Osteocyte (in vitro differentiated cells): ENCODE data around the gene WAC. TPM values are rescaled to one million over a fixed set of nuclear protein-coding genes. Genes with fewer than 3 reads are reported as not detected.

ENCODE experiments used
- DNase-seq: peaks from one replicate; pipeline ENCODE4 v3.0.0; 2021; ENCODE audit warnings: mixed read lengths; ENCODE audit not compliant: unreplicated experiment; ENCODE audit errors: extremely low spot score
- H3K27ac Mint-ChIP-seq: one replicate; pipeline ENCODE4 v1.8.0; 2021; ENCODE audit warnings: mild to moderate bottlenecking, mixed read lengths; ENCODE audit not compliant: unreplicated experiment
- H3K27me3 Mint-ChIP-seq: one replicate; pipeline ENCODE4 v1.8.0; 2021; ENCODE audit warnings: mixed read lengths; ENCODE audit not compliant: unreplicated experiment
- H3K36me3 Mint-ChIP-seq: one replicate; pipeline ENCODE4 v1.8.0; 2021; ENCODE audit warnings: mixed read lengths; ENCODE audit not compliant: unreplicated experiment
- H3K4me1 Mint-ChIP-seq: one replicate; pipeline ENCODE4 v1.8.0; 2021; ENCODE audit warnings: mixed read lengths; ENCODE audit not compliant: unreplicated experiment
- H3K4me3 Mint-ChIP-seq: one replicate; pipeline ENCODE4 v1.8.0; 2021; ENCODE audit warnings: mild to moderate bottlenecking, moderate library complexity, mixed read lengths; ENCODE audit not compliant: unreplicated experiment
- H3K9me3 Mint-ChIP-seq: one replicate; pipeline ENCODE4 v1.8.0; 2021; ENCODE audit warnings: mixed read lengths; ENCODE audit not compliant: unreplicated experiment
- total RNA-seq: library from RNA; stranded (reverse); gene quantifications from 2 replicates; pipeline ENCODE4 v1.2.1, GENCODE V29; 2021
- TF ChIP-seq, protein P1 (sequence below): fragments of 200-600 bp; sonication (generic); IDR thresholded peaks from 2 replicates; pipeline ENCODE4 v1.5.0; 2021; ENCODE audit warnings: antibody characterized with exemption, mild to moderate bottlenecking, moderate library complexity

Gene WAC
- total RNA-seq, 1 donor from 2014 or later, result 110 TPM

DNA sequence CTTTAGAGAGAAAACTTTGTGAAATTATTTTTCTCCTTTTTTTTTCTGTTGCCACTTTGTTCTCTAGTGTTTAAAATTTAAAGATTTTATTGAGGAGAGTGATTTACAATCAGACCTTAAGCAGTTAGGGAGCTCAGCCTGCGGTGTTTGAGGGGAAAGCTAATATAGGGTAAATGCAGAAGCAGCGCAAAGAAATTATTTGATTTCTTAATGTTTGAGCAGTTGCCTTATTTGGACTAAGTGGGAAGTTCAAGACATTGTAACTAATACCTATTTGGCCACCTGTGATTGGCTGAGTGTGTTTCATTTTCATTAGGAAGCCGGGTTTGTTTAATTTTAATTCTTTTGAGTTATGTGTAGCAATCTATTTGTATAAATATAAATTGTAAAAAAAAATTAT is 25.3 kb downstream of the WAC start:
- Mint-ChIP-seq H3K9me3 (no peaks in the 10 kb centered on the region), H3K27me3 (no peaks in the 10 kb centered on the region), H3K27ac (no peak overlapping the region), H3K4me3 (no peak overlapping the region), H3K4me1 (peaks cover 64% of the 10 kb centered on the region), H3K36me3 (peaks cover 42% of the 10 kb centered on the region)
- DNase-seq, result no peak
- TF ChIP-seq, protein P1, sequence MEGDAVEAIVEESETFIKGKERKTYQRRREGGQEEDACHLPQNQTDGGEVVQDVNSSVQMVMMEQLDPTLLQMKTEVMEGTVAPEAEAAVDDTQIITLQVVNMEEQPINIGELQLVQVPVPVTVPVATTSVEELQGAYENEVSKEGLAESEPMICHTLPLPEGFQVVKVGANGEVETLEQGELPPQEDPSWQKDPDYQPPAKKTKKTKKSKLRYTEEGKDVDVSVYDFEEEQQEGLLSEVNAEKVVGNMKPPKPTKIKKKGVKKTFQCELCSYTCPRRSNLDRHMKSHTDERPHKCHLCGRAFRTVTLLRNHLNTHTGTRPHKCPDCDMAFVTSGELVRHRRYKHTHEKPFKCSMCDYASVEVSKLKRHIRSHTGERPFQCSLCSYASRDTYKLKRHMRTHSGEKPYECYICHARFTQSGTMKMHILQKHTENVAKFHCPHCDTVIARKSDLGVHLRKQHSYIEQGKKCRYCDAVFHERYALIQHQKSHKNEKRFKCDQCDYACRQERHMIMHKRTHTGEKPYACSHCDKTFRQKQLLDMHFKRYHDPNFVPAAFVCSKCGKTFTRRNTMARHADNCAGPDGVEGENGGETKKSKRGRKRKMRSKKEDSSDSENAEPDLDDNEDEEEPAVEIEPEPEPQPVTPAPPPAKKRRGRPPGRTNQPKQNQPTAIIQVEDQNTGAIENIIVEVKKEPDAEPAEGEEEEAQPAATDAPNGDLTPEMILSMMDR, result no peak

DNA sequence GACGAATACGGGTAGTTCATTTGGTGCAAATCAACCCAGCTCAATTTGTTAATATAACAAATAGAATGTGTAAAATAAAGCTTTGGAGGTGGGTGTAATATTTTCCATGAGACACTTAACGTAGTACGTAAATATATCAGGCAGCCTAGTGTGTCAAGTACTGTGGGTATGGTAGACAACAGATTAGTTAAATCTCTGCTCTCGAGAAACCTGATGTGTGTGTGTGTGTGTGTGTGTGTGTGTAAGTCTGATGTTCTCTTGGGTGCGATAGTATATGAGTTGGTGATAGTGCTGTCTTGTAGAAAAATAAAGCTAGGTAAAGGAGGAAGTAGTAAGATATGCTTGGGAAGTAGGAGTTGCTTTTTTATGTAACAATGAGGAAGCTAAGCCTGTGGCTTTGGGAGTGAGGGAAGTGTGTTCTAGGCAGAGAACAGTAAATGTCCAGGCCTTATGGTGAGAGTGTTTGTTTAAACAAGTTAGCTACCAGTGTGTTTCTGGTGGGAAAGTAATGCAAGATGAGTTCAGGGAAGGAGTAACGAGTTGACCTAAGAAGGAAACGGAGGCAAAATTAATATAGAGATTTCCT is 26.1 kb downstream of the WAC start:
- H3K27me3 Mint-ChIP-seq, result no peaks in the 10 kb centered on the region
- H3K27ac Mint-ChIP-seq, result peak overlapping the region; percentile 6
- H3K4me1 Mint-ChIP-seq, result peaks cover 62% of the 10 kb centered on the region
- H3K9me3 Mint-ChIP-seq, result no peaks in the 10 kb centered on the region
- TF ChIP-seq, protein P1, result no peak
- H3K4me3 Mint-ChIP-seq, result no peak overlapping the region
- DNase-seq, result no peak
- peaks cover 42% of the 10 kb centered on the region for H3K36me3 Mint-ChIP-seq

DNA sequence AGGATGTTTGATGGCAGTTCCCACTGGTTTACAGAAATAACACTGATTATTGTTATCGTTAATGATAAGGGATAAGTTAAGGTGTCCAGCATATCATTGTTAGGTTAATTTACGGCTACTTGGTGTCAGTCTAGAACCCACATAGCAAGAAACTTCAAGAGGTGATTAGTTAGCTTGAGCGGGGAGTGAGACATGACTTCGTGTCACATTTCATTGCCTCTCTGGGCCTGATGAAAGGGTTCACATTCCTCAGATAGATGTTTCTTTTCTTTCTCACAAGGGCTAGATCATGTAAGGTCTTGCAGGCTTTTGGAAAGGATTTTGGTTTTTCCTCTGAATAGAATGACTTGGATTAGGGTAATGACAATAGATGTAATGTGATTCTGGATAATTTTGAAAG is 26.7 kb downstream of the WAC start:
- H3K27me3 Mint-ChIP-seq, result no peaks in the 10 kb centered on the region
- peaks cover 41% of the 10 kb centered on the region for H3K36me3 Mint-ChIP-seq
- H3K4me1 Mint-ChIP-seq, result peaks cover 62% of the 10 kb centered on the region
- no peak overlapping the region for H3K4me3 Mint-ChIP-seq
- DNase-seq, result no peak
- H3K9me3 Mint-ChIP-seq, result no peaks in the 10 kb centered on the region
- H3K27ac Mint-ChIP-seq, result no peak overlapping the region
- TF ChIP-seq, protein P1, result no peak

DNA sequence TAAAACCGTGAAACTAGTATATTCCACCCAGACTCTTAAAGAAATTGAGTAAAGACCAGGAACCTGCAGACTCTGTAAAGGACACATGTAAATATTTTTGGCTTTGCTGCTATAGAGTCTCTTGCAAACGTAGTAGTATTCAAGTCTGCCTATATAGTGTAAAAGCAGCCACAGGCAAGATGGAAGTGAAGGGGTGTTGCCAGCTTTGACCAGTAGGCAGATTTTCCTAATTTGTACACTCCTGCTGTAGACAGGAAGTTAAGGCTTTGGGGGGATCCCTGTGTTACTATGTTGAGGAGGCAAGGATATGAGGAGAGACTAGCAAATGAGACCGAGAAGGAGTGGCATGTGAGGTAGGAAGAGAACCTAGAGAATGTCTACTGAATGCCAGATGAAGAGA is 27.7 kb downstream of the WAC start:
- Mint-ChIP-seq H3K4me1 (peaks cover 61% of the 10 kb centered on the region), H3K27me3 (no peaks in the 10 kb centered on the region), H3K36me3 (peaks cover 33% of the 10 kb centered on the region), H3K4me3 (no peak overlapping the region), H3K9me3 (no peaks in the 10 kb centered on the region), H3K27ac (peak overlapping the region; percentile 52)
- TF ChIP-seq, protein P1, result no peak
- no peak for DNase-seq

DNA sequence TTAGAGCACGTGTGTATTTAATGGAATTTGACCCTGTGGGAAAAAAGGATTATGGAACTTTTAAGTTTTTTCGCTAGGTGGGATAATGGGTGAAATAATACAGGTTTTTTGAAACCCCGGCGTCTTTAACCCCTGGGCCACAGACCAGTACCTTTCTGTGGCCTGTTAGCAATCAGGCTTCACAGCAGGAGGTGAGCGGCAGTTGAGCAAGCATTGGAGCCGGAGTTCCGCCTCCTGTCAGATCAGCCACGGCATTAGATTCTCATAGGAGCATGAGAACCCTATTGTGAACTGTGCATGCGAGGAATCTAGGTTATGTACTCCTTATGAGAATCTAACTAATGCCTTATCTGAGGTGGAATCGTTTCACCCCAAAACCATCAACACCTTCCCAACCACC is 28.6 kb downstream of the WAC start:
- TF ChIP-seq, protein P1, result no peak
- Mint-ChIP-seq H3K27ac (no peak overlapping the region), H3K27me3 (no peaks in the 10 kb centered on the region), H3K4me1 (peaks cover 67% of the 10 kb centered on the region), H3K36me3 (peaks cover 30% of the 10 kb centered on the region), H3K9me3 (no peaks in the 10 kb centered on the region), H3K4me3 (no peak overlapping the region)
- no peak for DNase-seq
